Thyroid gland (tissue), 4 donors: ENCODE data around the gene PAAF1.

Source experiments
- POLR2A ChIP-seq, 2 donors: fragments of 450-650 bp; IDR thresholded peaks; one replicate each; pipeline ENCODE4 v1.6.1; 2017; ENCODE audit warnings: antibody characterized with exemption in 2 of 2, mild to moderate bottlenecking in 2 of 2, moderate library complexity in 1 of 2
- TF ChIP-seq, protein P1 (sequence below), 6 experiments: fragments of 200-600 bp in 3 of 6; fragments of 450-650 bp in 3 of 6; sonication (generic) in 3 of 6; IDR thresholded peaks; one replicate each; pipeline ENCODE4 v1.5.1; 2016 to 2019; ENCODE audit warnings: antibody characterized with exemption in 6 of 6, mild to moderate bottlenecking in 2 of 6, inconsistent platforms in 1 of 6, moderate library complexity in 1 of 6

DNA sequence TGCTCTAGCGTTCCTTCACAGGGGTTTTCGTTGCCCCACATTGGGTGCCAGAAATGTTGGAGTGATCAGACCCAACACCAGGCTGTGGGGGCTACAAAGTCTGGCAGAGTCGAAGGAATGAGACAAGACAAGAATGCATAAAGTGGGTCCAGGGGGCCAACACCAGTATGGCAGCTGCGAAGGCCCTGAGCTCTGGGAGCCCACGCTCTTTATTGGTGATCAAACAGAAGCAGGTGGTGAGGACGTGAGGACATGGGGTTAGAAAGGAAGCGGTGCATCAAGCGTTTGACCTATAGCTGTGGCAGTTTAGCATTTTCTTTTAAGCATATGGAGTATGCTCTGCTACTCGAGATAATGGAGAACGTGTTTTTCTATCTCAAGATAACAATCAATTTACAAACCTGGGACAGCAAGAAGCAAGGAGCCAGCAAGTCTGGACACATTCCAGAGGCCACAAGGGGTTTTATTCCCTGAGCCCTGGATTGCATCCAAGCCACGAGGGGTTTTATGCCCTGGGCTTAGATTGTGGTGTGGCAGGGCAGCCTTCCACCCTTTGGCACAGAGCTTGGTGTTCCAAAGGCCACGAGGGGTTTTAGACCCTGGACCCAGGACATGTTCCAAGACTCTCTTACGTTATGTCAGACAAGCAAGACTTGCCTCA is 70.1 kb downstream of the PAAF1 start:
- TF ChIP-seq, protein P1, sequence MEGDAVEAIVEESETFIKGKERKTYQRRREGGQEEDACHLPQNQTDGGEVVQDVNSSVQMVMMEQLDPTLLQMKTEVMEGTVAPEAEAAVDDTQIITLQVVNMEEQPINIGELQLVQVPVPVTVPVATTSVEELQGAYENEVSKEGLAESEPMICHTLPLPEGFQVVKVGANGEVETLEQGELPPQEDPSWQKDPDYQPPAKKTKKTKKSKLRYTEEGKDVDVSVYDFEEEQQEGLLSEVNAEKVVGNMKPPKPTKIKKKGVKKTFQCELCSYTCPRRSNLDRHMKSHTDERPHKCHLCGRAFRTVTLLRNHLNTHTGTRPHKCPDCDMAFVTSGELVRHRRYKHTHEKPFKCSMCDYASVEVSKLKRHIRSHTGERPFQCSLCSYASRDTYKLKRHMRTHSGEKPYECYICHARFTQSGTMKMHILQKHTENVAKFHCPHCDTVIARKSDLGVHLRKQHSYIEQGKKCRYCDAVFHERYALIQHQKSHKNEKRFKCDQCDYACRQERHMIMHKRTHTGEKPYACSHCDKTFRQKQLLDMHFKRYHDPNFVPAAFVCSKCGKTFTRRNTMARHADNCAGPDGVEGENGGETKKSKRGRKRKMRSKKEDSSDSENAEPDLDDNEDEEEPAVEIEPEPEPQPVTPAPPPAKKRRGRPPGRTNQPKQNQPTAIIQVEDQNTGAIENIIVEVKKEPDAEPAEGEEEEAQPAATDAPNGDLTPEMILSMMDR (IDR thresholded peaks at IDR 0.05): no peak
- TF ChIP-seq POLR2A (IDR thresholded peaks at IDR 0.05): no peak
